GM12801 (cell line): ENCODE results near the gene GNG12.

Source experiments
- TF ChIP-seq, protein P1 (sequence below): IDR thresholded peaks from one replicate; pipeline ENCODE4 v1.5.1; 2011; ENCODE audit warnings: control low read depth; ENCODE audit not compliant: insufficient read length; ENCODE audit errors: extremely low read depth

Gene GNG12

GRCh38 chr1:67851800-67852199 lies 18.5 kb upstream of the GNG12 start:
- TF ChIP-seq, protein P1, sequence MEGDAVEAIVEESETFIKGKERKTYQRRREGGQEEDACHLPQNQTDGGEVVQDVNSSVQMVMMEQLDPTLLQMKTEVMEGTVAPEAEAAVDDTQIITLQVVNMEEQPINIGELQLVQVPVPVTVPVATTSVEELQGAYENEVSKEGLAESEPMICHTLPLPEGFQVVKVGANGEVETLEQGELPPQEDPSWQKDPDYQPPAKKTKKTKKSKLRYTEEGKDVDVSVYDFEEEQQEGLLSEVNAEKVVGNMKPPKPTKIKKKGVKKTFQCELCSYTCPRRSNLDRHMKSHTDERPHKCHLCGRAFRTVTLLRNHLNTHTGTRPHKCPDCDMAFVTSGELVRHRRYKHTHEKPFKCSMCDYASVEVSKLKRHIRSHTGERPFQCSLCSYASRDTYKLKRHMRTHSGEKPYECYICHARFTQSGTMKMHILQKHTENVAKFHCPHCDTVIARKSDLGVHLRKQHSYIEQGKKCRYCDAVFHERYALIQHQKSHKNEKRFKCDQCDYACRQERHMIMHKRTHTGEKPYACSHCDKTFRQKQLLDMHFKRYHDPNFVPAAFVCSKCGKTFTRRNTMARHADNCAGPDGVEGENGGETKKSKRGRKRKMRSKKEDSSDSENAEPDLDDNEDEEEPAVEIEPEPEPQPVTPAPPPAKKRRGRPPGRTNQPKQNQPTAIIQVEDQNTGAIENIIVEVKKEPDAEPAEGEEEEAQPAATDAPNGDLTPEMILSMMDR: no peak

DNA sequence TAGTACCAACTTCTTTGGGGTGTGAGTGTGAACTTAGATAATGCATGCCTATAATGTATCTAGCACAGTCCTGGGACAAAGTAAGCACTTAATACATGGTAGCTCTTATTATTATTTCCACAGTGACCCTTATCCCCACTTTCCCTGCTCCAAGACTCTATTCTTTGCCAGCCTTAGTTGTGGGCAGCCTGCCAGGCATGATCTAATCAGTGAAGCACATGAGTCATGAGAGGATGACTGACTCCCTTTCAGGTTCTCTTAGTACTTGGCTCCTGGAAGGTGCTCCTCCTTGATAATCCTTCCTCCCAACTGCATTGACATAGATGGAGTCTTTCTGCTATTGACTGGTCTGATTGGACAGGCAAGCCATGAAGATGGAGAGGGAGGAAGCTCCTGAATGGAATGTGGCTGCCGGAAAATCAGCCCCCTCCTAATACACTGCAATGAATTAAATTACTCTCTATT lies 17.4 kb upstream of the GNG12 start:
- TF ChIP-seq, protein P1: no peak

DNA sequence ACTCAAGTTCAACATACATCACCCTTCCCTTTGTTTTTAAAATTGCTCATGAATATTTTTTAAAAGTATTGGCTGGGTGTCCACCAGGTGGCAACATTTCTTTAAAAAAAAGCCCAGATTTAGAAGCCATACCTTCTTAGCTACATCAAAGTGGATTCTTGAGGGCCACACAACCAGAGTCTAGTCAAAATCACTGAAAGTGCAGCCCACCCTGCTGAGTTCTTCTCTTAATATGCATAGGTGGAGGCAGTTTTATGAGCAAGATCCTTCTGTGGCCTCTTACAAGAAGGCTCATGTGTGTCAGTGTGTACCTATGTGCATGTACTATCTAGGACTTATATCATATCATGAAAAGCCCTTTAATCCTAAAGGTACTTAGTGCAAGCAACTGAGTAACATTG lies 16.9 kb upstream of the GNG12 start:
- TF ChIP-seq, protein P1: no peak

- TF ChIP-seq, protein P1: no peak
Observed at GRCh38 chr1:67847466-67847865, 14.2 kb upstream of the GNG12 start.

DNA sequence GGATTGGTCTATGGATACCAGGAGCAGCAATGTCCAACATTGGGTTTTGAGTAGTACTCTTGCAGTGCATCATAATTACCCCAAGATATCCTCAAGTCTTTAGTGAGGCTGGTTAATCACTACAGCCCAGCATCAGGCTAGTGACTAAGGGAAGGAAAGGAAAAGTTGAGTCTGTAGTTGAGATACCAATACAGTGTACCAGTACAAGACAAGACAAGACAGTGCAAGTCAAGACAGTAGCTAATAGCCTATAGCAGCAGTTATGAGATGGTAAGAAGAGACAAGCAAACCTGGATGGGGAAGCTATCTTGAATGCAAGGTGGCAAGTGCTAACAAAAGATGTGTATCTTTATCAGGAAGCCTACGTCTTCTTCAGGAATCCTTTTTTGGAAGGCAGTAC lies 13.3 kb upstream of the GNG12 start:
- TF ChIP-seq, protein P1: no peak

DNA sequence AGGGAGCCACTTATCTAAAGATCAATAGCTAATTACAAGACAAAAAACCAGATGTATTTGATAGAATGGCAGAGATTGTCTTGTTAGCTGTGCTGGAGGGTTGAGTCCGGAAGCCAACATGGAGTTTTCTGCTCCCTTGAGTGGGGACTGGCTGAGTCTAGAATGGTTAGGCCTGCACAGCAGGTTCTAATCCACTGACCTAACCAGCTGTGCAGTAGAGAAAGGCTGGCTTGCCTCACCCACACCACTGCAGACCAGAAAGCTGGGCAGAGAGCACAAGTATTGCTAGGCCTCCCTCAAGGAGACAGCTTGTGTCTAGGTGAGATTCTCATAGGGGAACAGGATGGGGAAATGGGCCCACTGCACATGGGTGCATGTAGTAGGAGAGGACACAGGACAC lies 11.7 kb upstream of the GNG12 start:
- TF ChIP-seq, protein P1: no peak

DNA sequence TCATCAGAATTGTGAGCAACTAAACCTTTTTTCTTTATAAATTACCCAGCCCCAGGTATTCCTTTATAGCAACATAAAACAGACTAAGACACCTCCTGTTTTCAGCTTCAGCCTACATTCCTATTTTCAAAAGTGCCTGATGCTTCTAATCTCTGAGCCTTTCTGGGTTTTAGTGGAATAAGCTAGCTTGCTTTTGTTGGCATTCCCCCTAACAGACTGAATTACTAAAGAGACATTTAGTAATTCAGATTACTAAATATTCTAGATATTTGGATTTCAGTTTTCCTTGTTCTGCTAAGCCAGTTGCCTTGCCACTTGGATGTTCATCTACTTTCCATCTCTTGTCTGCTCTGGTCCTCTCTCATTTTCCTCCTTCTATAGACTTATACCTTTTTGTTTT lies 10.5 kb upstream of the GNG12 start:
- TF ChIP-seq, protein P1: no peak

DNA sequence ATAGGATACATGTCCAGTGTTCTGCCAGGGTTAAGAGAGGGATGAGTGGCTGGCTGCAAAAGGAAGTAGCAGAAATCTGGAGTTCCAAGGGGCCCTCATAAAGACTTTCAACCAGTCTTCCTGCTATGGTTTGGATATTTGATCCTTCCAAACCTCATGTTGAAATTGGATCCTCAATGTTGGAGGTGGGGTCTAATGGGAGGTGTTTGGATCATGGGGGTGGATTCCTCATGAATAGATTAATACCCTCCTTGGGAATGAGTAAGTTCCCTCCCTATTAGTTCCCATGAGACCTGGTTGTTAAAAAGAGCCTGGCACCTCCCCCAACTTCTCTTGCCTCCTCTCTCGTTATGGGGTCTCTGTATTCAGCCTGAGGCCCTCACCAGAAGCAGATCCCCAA lies 10.1 kb upstream of the GNG12 start:
- TF ChIP-seq, protein P1: no peak
